Left renal pelvis (tissue), 4 donors: ENCODE results near the gene HSPB6. TPM values are rescaled to one million over a fixed set of nuclear protein-coding genes. Genes with fewer than 3 reads are reported as not detected.
"Not testable (repeated sequence)": the region's sequence is repeated elsewhere in the genome, so short reads cannot be mapped to it uniquely, and the experiment has no call there.

Experiments
- DNase-seq, 4 donors: peaks; one replicate each; pipeline ENCODE4 v3.0.0-alpha.2; 2013; ENCODE audit warnings: low read depth in 4 of 4, low spot score in 3 of 4
- polyA plus RNA-seq, 4 donors: library from polyadenylated mRNA; unstranded; fragments of 120-200 nt; gene quantifications; one replicate each; pipeline ENCODE4 v1.2.1, GENCODE V29; 2013; ENCODE audit not compliant: insufficient read length in 4 of 4

The HSPB6 gene
- polyA plus RNA-seq, 4 donors = 24.8 to 111 (median 29.2) TPM

GRCh38 chr19:35732540-35733179, 24.2 kb downstream of the HSPB6 start:
- no peak for DNase-seq

- DNase-seq = no peak
Observed at GRCh38 chr19:35731779-35732405, 24.9 kb downstream of the HSPB6 start.

GRCh38 chr19:35731353-35731752, 25.5 kb downstream of the HSPB6 start:
- DNase-seq = no peak

GRCh38 chr19:35730326-35730725, 26.5 kb downstream of the HSPB6 start:
- DNase-seq = no peak

- no peak for DNase-seq
Observed at GRCh38 chr19:35729763-35730162, 27.1 kb downstream of the HSPB6 start.

- DNase-seq = no peak
Observed at GRCh38 chr19:35729021-35729420, 27.8 kb downstream of the HSPB6 start.

GRCh38 chr19:35727956-35728706, 28.7 kb downstream of the HSPB6 start:
- DNase-seq = no peak

- no peak for DNase-seq
Observed at GRCh38 chr19:35727053-35727955, 29.5 kb downstream of the HSPB6 start.

- no peak for DNase-seq
Observed at GRCh38 chr19:35725216-35725861, 31.5 kb downstream of the HSPB6 start.

- DNase-seq = no peak
Observed at GRCh38 chr19:35724560-35724959, 32.3 kb downstream of the HSPB6 start.

GRCh38 chr19:35724132-35724531, 32.7 kb downstream of the HSPB6 start:
- not testable (repeated sequence) for DNase-seq

- DNase-seq = no peak
Observed at GRCh38 chr19:35723671-35724070, 33.2 kb downstream of the HSPB6 start.

GRCh38 chr19:35722897-35723296, 33.9 kb downstream of the HSPB6 start:
- no peak for DNase-seq

- no peak for DNase-seq
Observed at GRCh38 chr19:35722461-35722860, 34.4 kb downstream of the HSPB6 start.

GRCh38 chr19:35721374-35721773, 35.5 kb downstream of the HSPB6 start:
- DNase-seq = no peak

- no peak for DNase-seq
Observed at GRCh38 chr19:35720648-35721047, 36.2 kb downstream of the HSPB6 start.

- DNase-seq = no peak
Observed at GRCh38 chr19:35720163-35720524, 36.7 kb downstream of the HSPB6 start.

GRCh38 chr19:35719402-35720162, 37.2 kb downstream of the HSPB6 start:
- DNase-seq = no peak

- no peak for DNase-seq
Observed at GRCh38 chr19:35718345-35719041, 38.3 kb downstream of the HSPB6 start.
